Measurements from ENCODE around the gene PRSS2.
"Not testable (repeated sequence)": the region's sequence is repeated elsewhere in the genome, so short reads cannot be mapped to it uniquely, and the experiment has no call there.

DNA sequence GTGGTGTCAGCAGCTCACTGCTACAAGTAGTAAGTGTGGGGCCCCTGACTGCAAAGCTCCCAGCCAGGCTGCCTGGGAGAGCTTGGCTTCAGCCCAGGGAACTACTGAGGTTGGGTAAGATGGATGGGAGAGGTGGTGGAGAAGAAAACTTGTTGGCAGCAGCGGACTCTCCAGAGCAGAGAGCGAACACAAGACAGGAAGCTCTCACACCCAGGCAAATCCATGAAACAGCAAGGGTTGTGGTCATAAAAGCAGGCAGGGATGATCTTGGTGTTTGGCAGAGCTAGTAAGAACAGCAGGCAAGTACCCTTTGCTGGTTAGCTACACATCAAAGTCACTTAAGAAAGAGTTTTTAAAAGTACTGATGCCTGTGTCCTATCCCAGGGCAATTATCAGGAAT, 9.2 kb upstream of the PRSS2 start:
- not testable (repeated sequence) for TF ChIP-seq CTCF (IDR thresholded peaks at IDR 0.05); POLR2AphosphoS5 (IDR thresholded peaks at IDR 0.05; ENCODE audit: insufficient read depth in 1 of 2, low read depth in 1 of 2); POLR2A (IDR thresholded peaks at IDR 0.05)

Data from vagina (tissue), 2 donors.